GM21360 (cell line): Measurements from ENCODE around the gene S1PR2.
"Not testable (repeated sequence)": the region's sequence is repeated elsewhere in the genome, so short reads cannot be mapped to it uniquely, and the experiment has no call there.

ENCODE experiments used
- ATAC-seq: cut with Tn5 transposase; IDR thresholded peaks from one replicate; pipeline ENCODE4 v1.9.1; 2021; ENCODE audit warnings: mild to moderate bottlenecking, moderate library complexity; ENCODE audit not compliant: unreplicated experiment

S1PR2 gene

DNA sequence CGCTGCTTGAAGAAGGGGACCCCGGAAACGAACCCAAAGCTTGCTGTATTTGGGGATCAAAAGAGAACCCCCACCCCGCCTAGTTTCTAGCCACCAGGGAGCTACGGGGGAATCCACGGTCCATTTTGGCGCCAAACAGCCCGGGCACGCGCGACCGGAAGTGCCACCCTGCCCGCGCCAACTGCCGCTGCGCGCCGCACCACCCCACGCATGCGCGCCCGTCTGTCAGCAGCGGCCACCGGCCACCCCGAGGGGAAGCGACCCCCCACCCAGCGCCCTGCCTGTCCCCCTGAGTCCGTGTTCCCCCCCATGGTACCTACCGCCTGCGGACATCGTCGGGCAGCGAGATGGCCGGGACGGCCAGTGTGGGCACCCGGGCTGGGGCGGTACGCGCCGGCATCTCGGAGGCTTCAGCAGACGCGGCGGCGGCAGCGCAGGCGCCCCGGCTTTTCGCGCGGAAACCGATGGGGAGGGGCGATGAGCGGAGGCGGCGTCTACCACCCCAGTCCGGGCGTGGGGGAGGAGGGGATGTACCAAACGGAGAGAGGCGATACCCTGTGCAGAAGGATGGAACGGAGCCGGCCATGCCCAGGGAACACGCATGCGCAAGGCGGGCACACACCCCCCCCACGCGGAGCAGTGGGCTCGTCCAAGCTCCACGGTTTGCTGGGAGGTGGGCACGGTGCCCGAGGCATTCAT is 36.5 kb downstream of the S1PR2 start, which contains the start of gene DNMT1:
Gene DNMT1 (minus strand): TSS at position 454 of the 699 bp plus-strand sequence. CDS start 54 bp downstream, at position 400.
- peak; percentile 64 for ATAC-seq

GRCh38 chr19:10193790-10194499 is 37.2 kb downstream of the S1PR2 start:
- peak; percentile 17 for ATAC-seq

- ATAC-seq, result no peak
These were observed 38.2 kb downstream of the S1PR2 start for GRCh38 chr19:10192922-10193321.

DNA sequence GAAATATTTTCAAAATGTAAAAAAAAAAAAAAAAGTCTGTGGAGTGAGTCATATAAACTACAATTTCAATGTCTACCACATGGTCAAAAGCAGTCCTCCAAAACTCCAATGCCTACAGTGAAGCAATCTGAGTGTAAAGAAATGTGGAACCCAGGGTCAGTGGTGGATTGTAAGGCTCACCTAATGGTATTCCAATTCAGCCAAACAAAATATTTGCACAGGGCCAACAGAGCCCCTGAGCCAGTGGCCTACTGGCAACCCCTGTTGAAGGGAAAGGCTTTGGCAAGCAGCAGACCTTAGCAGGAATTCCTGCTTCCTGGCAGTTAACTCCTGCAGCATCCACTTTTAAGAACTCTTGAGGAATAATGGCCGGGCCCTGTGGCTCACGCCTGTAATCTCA is 39.8 kb downstream of the S1PR2 start:
- no peak for ATAC-seq

DNA sequence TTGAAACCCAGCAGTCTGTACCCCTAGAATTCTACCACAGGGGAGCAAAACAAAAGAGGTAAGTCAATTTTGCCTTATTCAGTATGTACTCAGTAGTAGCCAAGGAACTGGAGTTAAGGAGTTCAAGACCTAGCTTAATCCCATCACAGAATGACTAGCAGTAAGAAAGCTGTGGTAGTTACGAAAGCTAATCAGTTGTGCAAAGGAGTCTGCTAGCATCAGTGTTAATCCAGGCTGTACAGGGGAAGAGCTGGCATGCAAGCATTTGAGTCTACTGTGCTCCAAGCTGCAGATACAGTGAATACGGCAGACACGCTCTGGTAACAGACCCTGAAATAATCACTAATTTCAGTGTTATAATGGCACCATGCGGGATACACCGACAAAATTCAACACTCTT is 41.1 kb downstream of the S1PR2 start:
- no peak for ATAC-seq

- ATAC-seq, result no peak
These were observed 41.5 kb downstream of the S1PR2 start for GRCh38 chr19:10189616-10190015.

GRCh38 chr19:10187315-10187714 is 43.8 kb downstream of the S1PR2 start:
- no peak for ATAC-seq

- ATAC-seq, result no peak
These were observed 46.5 kb downstream of the S1PR2 start for GRCh38 chr19:10184636-10185035.

GRCh38 chr19:10183926-10184325 is 47.2 kb downstream of the S1PR2 start:
- ATAC-seq, result no peak

DNA sequence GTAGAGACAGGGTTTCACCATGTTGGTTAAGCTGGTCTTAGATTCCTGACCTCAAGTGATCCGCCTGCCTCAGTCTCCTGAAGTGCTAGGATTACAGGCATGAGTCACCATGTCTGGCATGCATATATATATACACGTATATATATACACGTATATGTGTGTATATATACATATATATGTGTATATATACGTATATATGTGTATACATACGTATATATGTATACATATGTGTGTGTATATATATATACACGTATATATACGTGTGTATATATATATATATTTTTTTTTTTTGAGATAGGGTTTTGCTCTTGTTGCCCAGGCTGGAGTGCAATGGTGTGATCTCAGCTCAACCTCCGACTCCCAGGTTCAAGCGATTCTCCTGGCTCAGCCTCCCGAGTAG is 48.3 kb downstream of the S1PR2 start:
- ATAC-seq, result no peak

DNA sequence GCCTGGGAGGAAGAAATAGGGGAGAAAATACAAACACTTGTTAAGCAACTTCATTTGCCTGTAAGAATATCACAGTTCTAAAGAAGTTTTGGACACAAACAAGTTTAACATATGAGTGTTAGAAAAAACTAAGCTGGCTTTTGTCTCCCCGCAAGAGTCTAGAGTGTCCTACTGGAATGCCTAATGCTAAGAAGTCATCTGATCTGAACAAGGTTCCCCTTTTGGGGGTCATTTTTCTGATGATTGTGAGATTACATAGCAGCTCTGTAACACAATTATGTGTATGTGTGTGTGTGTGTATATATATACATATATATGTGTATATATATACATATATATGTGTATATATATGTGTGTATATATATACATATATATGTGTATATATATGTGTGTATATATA is 49.1 kb downstream of the S1PR2 start:
- ATAC-seq, result no peak

- ATAC-seq, result no peak
These were observed 50.7 kb downstream of the S1PR2 start for GRCh38 chr19:10180459-10180858.

DNA sequence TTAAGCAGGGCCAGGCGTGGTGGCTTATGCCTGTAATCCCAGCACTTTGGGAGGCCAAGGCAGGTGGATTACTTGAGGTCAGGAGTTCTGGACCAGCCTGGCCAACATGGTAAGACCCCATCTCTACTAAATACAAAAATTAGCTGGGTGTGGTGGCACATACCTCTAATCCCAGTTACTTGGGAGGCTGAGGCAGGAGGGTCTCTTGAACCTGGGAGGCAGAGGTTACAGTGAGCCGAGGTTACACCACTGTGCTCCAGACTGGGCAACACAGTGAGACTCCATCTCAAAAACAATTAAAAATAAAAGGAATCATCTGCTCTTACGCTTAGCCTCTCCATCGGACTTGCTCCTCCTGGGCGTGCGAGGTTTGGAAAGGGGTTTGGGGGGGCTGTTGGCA is 51.1 kb downstream of the S1PR2 start:
- not testable (repeated sequence) for ATAC-seq

DNA sequence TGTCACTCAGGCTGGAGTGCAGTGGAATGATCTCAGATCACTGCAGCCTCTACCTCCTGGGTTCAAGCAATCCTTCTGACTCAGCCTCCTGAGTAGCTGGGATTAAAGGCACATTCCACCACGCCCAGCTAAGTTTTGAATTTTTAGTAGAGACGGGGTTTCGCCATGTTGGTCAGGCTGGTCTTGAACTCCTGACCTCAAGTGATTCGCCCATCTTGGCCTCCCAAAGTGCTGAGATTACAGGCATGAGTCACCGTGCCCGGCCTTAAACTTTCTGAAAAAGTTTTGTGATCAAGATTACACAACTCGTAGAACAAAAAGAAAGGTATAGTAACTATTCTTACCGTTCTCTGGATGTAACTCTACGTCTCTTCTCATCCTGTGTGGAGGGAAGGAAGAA is 57.6 kb downstream of the S1PR2 start:
- no peak for ATAC-seq
